Measurements from ENCODE around the gene TMEM205.
A peak's percentile ranks its signal among the peaks of the same experiment; 100 is the strongest.
"Not testable (repeated sequence)": the region's sequence is repeated elsewhere in the genome, so short reads cannot be mapped to it uniquely, and the experiment has no call there.

The TMEM205 gene

GRCh38 chr19:11338569-11339253 lies 7.4 kb downstream of the TMEM205 start:
- no peak for DNase-seq

DNA sequence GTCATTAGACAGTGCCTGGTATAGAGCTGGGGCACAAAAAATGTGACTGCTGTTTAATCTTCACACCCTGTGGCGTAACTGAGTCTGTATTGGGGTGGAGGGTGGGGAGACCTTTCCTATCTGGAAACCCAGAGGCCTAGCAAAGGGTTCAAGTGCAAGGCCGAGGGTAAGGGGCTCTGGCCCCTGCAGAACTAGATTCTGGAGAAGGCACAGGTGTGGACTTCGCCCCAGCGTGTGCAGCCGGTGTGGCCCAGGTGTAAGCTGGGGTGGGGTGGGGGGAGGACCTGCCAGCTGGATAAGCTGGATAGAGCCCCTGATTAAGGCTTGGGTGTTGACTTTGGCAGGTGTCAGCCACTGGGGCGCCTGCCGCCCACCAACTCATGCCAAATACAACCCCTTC lies 7.9 kb downstream of the TMEM205 start:
- no peak for DNase-seq

DNA sequence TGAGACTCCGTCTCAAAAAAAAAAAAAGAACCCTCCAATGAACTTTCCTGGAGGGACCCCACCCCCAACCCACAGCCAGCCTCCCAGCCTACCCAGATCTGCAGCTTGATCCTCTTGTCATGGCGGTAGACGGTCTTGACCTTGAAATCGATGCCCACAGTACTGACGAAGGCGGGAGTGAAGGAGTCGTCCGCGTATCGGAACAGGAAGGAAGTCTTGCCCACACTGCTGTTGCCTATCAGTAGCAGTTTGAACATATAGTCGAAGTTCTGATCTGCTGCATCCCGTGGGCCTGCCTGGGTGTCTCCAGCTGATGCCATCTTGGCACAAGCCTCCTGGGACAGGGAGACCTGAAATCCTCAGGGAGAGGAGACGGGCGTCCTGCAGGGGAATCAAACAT lies 9.0 kb downstream of the TMEM205 start:
- DNase-seq: no peak

DNA sequence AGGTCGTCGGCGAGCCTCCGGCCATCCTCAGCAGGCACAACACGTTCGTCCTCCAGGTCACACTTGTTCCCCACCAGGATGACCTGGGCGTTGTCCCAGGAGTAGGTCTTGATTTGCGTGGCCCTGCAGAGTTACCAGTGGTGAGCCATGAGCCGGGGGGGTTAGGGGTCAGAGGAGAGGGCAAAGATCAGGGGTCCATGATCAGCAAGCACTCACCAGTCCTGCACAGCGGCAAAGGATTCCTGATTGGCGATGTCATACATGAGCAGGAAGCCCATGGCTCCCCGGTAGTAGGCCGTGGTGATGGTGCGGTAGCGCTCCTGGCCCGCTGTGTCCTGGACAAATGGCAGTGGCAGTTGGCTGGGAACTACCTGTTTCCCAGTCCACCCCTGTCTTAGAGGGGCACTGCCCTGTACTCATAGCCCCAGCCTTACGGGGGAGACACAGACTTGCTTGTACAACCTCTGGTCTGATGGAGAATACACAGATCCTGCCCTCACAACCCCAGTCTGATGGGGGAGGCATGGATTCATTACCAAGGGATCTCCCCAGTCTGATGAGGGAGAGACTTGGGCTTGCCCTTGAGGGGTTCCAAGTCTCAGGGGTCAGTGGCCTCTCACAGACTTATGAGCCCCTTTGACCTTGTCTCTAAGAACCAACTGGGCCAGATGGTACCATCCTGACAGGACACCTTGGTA lies 10.5 kb downstream of the TMEM205 start:
- DNase-seq: no peak

- DNase-seq: not testable (repeated sequence)
These were observed 12.2 kb downstream of the TMEM205 start for GRCh38 chr19:11333838-11334237.

GRCh38 chr19:11332822-11333221 lies 13.2 kb downstream of the TMEM205 start:
- DNase-seq: no peak

DNA sequence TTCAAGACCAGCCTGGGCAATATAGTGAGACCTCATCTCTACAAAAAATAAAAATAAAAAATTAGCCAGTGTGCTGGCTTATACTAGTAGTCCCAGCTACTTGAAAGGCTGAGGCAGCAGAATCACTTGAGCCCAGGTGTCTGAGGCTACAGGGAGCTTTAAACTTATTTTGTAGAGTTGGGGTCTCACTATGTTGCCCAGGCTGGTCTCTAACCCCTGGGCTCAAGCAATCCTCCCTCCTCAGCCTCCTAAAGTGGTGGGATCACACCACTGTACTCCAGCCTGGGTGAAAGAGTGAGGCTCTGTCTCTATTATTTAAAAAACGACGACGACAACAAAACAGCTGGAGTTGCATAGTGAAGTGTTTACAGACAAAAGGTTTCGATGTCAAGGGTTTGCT lies 14.6 kb downstream of the TMEM205 start:
- no peak for DNase-seq

DNA sequence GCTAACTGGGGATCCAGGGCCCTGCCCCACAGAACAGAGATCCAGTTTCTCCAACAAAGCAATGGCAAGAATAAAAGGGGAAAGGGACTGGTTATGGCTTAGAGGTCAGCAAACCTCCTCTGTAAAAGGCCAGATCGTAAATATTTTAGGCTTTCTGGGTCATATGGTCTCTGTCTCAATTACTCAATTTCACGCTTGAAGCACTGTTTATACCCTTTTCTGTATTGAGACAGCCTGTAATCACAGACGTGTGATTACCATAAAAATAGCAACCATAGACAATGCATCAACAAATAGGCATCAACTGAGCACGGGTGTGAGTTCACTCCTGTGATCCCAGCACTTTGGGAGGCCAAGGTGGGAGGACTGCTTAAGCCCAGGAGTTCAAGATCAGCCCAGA lies 15.9 kb downstream of the TMEM205 start:
- DNase-seq: no peak

DNA sequence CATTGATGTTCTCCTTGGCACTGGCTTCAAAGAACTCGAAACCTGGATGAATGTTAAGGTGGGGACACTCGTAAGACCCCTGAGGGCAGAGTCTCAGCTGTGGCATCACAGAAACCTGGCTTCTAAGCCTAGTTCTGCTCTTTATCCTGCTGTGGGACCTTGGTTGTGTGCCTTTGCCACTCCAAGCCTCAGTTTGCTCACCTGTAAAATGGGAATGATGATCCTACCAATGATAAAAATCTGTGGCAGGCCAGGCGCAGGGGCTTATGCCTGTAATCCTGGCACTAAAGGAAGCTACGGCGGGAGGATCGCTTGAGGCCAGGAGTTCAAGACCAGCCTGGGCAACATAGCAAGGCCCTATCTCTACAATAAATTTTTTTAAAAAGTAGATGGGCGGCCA lies 20.5 kb downstream of the TMEM205 start:
- DNase-seq: no peak

DNA sequence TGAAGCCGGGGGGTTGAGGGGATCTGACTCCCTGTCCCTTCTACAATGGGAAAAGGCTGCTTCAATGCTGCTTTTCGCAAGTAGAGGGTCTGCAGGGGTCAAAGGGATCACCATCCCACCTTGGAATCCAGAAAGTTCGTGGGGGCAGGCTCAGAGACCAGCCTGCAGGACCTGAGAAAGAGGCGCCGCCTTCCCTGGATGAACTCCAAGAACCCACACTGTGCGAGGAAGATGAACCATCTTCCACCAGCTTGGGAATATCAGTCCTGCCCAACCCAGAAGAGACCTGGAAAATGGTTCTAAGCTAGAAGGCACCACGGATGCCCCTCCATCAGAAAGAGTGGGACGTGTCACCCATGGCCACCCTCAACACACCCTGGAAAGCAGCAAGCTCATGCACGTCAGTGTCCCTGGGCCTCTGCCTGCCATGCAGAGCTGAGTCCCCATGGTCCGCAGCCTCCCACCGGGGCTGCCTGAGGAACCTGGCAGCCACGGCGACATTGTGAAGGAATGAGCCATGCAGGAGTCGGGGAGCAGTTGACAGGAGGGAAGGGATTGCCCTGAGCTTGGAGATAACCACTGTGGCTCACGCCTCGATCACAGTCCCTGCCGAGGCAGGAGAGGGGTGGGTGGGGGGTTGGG lies 21.2 kb downstream of the TMEM205 start:
- DNase-seq: no peak

- peak; percentile 5 for DNase-seq
These were observed 21.9 kb downstream of the TMEM205 start for GRCh38 chr19:11324079-11324661.

DNA sequence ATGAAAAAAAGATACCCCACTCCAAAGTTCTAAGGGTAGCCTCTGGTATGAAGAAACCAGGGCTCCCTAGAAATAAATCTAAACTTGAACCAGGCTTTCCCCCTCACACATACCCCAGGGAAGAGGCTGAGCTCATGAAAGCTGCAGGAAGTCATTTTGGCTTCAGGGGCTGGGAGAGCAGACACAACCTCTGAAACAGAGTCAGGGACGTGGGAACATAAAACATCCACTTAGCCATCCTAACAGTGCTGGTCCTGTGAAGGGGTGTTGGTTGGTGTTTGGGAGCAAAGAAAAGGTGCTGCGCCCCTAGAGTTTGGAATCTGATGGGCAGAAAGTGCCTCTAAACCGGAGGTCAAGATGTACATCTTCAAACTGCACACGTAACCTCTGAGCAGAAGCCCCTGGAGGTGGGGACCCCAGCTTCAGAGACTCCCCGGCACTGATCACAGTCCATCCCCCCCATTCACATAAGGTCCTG lies 22.4 kb downstream of the TMEM205 start:
- DNase-seq: no peak

DNA sequence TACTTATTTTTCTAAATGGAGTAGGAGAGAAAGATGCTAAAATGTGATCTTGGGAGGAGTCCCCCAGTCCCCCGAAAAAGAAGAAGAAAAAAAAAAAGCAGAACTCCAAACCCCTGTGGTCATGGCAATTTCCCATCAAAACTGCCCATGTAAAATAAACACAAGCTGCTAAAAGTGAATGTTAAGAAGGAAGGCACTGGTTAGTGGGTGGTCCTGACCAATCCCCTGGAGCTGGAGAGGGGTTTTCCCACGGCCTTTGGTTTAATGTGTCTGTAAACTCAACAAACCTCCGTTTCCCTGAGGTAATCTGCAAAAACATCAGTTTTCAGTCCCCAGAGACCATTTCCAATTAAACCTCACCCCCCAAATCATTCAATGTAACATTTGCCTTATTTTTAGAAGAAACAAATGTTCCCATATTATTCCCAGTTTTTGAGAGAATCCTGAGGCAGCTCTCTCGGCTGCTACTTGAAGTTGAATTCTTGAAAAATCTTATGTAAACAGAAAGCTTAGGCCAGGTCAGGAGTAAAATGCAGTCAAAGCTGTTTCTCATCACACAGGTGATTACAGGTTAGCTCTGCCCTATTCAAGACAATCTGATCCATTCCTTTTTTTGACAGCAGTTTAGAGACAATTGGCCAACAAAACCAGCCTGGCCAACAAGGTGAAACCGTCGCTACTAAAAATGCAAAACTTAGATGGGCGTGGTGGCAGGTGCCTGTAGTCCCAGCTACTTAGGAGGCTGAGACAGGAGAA lies 23.6 kb downstream of the TMEM205 start:
- DNase-seq: no peak

- DNase-seq: no peak
These were observed 24.6 kb downstream of the TMEM205 start for GRCh38 chr19:11321191-11322126.

DNA sequence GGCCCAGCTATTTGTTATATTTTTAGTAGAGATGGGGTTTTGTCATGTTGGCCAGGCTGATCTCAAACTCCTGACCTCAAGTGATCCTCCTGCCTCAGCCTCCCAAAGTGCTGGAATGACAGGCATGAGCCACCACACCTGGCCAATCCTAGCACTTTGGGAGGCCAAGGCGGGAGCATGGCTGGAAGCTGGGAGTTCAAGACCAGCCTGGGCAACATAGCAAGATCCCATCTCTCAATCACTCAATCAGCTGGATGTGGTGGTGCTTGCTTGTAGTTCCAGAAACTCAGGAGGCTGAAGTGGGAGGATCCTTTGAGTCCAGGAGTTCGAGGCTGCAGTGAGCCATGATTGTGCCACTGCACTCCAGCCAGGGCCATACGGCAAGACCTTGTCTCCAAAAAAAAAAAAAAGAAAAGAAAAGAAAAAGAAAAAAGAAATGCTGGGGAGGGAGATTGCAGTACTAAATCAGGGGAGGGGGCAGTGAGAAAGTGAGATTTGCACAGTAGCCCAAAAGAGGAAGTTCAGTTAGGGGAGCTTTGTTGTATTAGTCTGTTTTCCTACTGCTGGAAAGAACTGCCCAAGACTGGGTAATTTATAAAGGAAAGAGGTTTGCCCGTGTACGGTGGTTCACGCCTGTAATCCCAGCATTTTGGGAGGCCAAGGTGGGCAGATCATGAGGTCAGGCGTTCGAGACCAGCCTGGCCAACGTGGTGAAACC lies 25.6 kb downstream of the TMEM205 start:
- DNase-seq: not testable (repeated sequence)

- no peak for DNase-seq
These were observed 39.7 kb downstream of the TMEM205 start for GRCh38 chr19:11306337-11306736.

DNA sequence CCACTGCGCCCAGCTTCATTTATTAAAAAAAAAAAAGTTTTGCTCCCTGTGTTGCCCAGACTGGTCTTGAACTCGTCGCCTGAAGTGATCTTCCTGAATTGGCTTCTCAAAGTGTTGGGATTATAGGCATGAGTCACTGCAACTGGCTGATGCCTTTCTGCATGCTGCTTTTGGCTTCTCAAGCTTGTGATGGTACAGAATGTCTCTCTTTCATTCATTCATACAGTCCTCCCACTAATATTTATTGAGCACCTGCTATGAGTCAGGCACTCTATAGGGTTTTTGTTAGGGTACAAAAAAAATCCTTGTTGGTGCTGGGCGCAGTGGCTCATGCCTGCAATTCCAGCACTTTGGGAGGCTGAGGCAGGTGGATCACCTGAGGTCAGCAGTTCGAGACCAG lies 41.1 kb downstream of the TMEM205 start:
- no peak for DNase-seq

- DNase-seq: no peak
These were observed 45.3 kb downstream of the TMEM205 start for GRCh38 chr19:11300811-11301120.

DNA sequence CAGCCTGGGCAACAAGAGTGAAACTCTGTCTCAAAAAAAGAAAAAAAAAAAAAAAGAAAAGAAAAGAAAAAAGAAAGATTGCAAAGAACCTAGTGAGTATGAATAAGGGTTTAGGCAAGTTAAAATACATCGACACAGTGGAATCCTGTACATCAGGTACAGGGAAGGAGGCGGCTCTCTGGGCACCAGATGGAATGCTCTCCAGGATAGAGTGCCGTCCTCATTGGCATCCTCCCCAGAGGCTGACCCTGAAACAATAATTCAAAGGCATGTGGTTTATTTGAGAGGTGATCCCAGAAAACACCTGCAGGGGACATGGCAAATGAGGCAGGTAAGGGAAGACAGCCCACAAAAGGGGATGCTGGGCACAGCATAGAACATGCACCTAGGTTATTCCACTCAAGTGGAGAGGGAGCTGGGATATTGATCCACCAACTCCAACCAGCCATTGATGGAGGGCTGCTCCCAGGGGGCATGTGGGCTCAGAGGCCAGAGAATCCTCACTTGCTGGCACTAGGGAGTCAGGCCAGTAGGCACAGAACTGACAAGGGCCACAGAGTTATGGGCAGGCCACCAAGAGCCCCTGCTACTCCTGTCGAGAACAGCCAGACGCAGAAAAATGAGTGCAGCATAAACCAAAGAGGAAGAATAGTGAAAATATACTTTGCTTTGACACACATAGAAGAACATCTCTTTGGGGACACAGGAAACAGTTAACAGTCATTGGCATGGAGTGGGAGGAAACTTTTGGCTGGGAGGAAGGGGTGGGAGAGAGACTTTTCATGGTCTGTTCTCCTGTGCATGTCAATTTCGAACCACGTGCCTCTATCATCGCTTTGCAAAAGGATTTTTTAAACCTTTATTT lies 45.9 kb downstream of the TMEM205 start:
- no peak for DNase-seq

GRCh38 chr19:11296264-11296663 lies 49.8 kb downstream of the TMEM205 start:
- DNase-seq: no peak
